DMS153 treated with DMSO at 0.1 percent for 48 hours (cell line): ENCODE data around the gene PHGDH.

ENCODE experiments used
- DNase-seq: peaks from one replicate; lab custom pipeline; 2025; ENCODE audit not compliant: unreplicated experiment; lab: John Stamatoyannopoulos, UW

Gene PHGDH

GRCh38 chr1:119711804-119712341, at the start of gene PHGDH:
PHGDH (plus strand) TSS chr1:119711934; CDS start chr1:119712023, 89 bp downstream.
- peak; percentile 72 for DNase-seq

DNA sequence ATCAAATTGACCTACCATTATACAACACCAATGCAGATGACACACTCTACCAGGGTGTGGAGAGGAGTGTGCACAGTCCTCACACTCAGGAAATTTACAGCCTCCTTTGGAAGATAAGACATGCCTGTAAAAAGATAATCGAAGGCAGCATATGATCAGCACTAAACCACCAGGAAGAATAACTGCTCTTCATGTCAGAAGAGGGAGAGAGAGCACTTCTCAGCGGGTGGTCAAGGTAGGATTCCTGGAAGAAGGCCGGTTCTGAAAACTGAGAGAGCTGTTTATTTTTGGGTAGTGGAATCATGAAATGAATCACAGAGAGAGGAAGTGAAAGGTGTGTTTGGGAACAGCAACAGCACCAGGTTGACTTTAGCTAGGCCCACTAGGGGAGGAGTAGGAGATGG, 49.7 kb upstream of the PHGDH start:
- no peak for DNase-seq

GRCh38 chr1:119664067-119664466, 47.7 kb upstream of the PHGDH start:
- no peak for DNase-seq

- no peak for DNase-seq
Observed at GRCh38 chr1:119667173-119667572, 44.6 kb upstream of the PHGDH start.

GRCh38 chr1:119670898-119671297, 40.8 kb upstream of the PHGDH start:
- DNase-seq, result no peak

GRCh38 chr1:119673171-119673940, 38.4 kb upstream of the PHGDH start:
- no peak for DNase-seq

DNA sequence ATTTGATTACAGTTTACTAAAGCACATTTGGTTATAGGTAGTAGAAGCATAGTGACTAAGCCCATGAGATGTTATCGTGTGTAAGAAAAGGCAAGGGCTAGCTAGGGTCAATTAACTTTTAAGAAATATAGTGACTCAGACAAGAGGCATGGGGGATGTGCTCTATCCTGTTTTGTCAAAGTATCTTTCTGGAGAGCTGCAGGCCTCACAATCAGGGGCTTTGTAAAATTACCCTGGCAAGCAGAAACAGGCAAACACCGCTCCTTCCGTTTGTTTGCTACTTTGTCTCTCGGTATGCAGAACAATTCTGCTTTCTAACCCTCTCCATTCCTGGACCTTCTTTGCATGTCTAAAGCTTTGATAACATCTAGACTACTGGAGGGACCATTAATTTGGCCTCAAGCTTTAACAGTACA, 37.6 kb upstream of the PHGDH start:
- no peak for DNase-seq

DNA sequence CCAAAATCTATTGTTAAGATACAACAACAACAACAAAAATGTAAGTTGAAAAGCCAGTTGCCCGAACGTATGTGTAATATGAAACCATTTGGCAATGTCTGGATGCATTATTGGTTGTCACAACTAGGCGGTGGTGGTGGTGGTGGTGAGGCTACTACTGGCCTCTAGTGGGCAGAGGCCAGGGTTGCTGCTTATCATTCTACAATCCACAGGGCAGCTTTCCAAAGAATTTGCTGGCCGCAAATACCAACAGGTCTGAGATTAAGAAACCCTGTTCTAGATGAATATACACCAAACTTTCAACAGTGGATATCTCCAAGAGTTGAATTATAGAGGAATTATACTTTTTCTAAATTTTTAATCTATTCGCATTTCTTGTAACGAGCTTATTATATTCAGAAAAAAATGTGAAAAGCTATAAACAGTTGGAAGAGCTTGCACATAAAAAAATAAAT, 36.9 kb upstream of the PHGDH start:
- DNase-seq, result no peak

GRCh38 chr1:119675349-119676345, 36.1 kb upstream of the PHGDH start:
- peak; percentile 57 for DNase-seq

- no peak for DNase-seq
Observed at GRCh38 chr1:119676571-119677206, 35.0 kb upstream of the PHGDH start.

GRCh38 chr1:119679223-119679622, 32.5 kb upstream of the PHGDH start:
- no peak for DNase-seq

DNA sequence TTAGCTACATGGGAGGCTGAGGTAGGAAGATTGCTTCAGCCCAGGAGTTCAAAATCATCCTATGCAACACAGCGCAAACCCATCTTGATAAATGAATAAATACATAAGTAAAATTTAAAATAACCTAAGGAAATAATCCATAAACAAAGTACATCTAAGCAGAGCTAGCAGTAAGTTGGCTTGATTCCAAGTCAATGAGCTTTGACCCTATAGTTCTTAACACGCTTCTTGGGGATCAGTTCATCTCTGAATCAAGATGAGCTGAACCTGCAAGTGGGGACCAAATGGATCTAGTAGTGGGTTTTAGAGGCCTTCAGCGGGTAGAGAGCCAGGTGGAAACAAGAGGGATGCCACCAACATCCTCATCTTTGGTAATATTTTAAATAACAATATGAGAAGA, 31.5 kb upstream of the PHGDH start:
- no peak for DNase-seq

DNA sequence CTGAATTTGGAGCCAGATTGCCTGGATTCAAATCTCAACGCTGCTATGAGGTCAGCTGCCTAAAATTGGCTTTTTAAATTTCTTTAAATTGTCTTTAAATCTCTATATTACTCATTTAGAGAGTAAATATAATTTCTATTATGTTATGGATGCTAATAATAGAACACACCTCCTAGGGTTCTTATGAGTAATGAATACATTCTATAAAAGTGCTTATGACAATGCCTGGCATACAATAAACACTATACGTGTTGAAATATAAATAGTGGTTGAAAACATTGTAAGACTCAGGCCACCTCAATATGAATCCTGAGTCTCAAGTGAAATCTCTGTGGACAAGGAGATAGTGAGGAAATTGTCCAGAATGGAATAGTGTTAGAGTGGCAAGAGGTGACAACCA, 31.0 kb upstream of the PHGDH start:
- DNase-seq, result no peak

DNA sequence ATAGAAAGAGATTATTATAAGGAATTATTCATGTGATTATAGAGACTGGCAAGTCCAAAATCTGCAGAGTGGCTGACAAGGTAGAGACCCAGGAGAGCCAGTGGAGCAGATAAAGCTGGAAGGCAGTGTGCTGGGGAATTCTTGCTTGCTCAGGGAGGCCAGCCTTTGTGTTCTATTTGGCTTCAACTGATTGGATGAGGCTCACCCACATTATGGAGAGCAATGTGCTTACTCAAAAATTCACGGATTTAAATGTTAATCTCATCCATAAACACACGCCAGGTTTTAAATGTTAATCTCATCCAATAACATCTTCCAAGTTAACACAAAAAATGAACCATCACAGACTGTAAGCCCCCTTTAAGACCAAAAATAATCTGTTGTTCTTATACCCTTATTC, 30.2 kb upstream of the PHGDH start:
- no peak for DNase-seq

DNA sequence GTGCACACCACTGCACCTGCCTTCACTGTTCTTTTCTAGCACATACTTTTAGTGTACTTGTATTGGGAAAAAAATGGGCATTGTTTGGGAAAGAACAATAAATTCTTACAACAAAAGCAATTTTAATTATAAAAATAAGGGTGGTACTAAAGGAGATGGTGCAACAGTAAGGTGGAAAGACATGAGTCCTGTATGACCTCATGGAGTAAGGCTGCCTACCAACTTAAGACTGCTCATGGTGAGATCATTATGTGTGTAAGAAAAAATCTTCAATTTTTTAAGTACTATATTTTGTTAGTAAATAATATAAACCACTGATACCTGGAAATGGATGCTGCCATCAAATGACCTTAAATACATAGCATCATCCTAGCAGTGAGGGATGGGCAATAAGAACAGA, 29.6 kb upstream of the PHGDH start:
- DNase-seq, result no peak

DNA sequence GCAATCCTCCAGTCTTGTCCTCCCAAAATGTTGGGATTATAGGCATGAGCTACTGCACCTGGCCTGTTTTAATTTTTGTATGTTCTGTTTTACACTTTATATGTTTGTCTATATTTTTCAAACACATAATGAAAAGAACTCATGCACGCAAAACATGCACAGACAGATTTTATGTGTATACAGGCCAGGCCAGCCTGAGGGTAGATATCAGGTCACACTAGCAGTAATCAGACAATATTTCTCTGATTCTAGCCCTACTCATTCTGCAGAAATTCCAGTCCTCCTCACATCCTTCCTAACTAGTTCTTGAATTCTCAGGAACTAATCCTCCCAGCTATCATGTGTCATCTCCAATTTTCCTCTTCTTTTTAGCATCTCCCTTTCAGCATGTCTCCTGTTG, 27.8 kb upstream of the PHGDH start:
- DNase-seq, result no peak

DNA sequence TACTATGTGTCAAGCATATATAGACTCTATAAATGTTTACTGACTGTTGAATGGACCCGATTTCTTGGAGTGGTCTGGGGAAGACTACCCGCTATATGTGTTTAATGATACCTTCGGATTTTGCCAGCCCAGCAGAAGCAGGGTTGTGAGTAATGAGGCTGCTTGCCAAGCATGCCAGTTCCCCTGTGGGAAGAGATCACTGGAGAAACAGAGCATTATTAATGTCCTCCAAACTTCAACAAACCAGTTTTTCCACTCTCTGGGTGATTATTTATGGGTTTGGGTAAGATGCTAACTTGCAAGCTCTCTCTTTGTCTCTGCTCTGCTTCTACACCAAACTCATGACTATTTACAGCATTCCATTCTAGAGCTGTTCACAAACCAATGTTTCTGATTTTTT, 25.1 kb upstream of the PHGDH start:
- DNase-seq, result peak; percentile 34

DNA sequence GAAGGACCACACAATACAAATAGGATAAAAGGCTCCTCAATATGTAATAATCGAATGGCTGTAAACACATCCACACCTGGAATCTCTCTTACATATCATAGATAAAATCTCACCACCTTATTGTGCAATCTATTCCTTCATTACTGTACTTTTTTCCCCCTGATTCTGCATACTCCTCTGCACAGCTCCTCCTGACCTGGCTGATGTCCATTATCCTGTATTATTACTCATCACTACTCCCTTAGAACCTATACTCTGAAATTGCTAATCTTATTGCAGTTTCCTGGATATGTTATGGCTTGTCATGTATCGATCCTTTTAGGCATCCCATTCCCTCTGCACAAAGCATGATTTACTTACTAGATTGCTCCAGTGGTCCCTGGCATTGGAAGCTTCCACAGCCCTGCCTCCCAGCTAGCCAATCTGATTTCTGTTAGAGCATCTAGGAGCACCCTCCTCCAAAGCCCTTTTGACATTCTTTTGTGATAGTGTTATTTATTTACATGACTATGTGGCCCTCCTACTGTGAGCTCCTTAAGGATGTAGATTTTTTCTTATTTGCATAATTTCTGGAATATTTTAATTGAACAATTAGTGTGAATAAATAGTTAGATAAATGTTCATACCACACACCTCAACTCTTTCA, 24.2 kb upstream of the PHGDH start:
- no peak for DNase-seq

- no peak for DNase-seq
Observed at GRCh38 chr1:119688810-119689209, 22.9 kb upstream of the PHGDH start.

DNA sequence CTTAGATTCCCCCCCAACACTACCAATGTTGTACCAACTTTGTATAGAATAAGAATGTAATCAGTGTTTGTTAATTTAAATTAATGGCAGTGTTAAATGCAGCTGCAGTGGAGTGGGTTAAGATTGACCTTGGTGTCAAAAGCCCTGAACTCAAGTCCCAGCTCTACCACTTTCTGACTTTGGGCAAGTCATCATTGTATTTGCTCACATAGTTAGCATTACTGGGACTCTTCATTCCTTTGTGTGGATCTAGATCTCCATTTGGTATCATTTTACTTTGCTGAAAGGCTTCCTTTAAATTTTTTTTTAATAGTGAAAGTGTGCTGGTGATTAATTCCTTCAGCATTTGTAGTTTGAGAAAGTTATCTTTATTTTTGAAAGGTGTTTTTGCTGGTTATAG, 22.2 kb upstream of the PHGDH start:
- DNase-seq, result no peak

- peak; percentile 4 for DNase-seq
Observed at GRCh38 chr1:119696863-119697262, 14.9 kb upstream of the PHGDH start.
